Measurements from ENCODE around the gene TMEM181. TPM values are rescaled to one million over a fixed set of nuclear protein-coding genes. Genes with fewer than 3 reads are reported as not detected.

Gene TMEM181
- total and polyA plus RNA-seq, 2 experiments from 2014 or later: 20.0 to 46.9 TPM

DNA sequence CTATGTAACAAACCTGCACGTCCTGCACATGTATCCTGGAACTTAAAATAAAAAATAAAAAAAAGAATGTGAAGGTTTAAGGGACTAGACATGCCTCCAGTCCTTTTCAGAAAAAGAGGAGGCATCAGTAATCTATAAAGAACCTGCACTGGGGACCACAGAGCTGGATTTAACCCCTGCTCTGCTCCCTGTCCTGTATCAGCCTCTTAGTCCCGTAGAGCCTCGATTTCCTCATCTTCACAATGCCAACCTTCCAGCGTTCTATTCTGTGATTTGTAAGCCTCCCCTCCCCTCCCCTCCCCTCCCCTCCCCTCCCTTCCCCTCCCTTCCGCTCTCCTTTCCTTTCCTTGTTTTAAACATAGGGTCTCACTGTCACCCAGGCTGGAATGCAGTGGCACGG, 31.1 kb upstream of the TMEM181 start:
- Histone ChIP-seq H4K20me1 (ENCODE audit: insufficient read depth, poor library complexity, severe bottlenecking) (no peaks in the 10 kb centered on the region), H3K4me1 (ENCODE audit: insufficient read depth) (no peaks in the 10 kb centered on the region), H3K4me3 (no peak overlapping the region), H3K79me2 (no peaks in the 10 kb centered on the region), H3K9me2 (replicated peaks; ENCODE audit: insufficient read depth) (no peaks in the 10 kb centered on the region), H3K27me3 (no peaks in the 10 kb centered on the region), H3K27ac (no peak overlapping the region), H3K4me2 (no peak overlapping the region), H3K9me3 (ENCODE audit: low read depth) (no peaks in the 10 kb centered on the region), H3K36me3 (replicated peaks; ENCODE audit: insufficient read depth, low read depth) (no peaks in the 10 kb centered on the region), H2AFZ (no peak overlapping the region)
- no peak for DNase-seq (ENCODE audit: low spot score)
- 87% methylated on average over 5 of the region's 6 CpGs for WGBS (ENCODE audit: low lambda C conversion rate, missing lambda C conversion rate)
- TF ChIP-seq, protein P1, sequence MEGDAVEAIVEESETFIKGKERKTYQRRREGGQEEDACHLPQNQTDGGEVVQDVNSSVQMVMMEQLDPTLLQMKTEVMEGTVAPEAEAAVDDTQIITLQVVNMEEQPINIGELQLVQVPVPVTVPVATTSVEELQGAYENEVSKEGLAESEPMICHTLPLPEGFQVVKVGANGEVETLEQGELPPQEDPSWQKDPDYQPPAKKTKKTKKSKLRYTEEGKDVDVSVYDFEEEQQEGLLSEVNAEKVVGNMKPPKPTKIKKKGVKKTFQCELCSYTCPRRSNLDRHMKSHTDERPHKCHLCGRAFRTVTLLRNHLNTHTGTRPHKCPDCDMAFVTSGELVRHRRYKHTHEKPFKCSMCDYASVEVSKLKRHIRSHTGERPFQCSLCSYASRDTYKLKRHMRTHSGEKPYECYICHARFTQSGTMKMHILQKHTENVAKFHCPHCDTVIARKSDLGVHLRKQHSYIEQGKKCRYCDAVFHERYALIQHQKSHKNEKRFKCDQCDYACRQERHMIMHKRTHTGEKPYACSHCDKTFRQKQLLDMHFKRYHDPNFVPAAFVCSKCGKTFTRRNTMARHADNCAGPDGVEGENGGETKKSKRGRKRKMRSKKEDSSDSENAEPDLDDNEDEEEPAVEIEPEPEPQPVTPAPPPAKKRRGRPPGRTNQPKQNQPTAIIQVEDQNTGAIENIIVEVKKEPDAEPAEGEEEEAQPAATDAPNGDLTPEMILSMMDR (IDR thresholded peaks at IDR 0.05; ENCODE audit: poor library complexity): no peak
- TF ChIP-seq EZH2 (IDR thresholded peaks at IDR 0.05; ENCODE audit: borderline replicate concordance): no peak
- TF ChIP-seq EZH2phosphoT487 (IDR thresholded peaks at IDR 0.05; ENCODE audit: low read depth, severe bottlenecking, unreplicated experiment): no peak

DNA sequence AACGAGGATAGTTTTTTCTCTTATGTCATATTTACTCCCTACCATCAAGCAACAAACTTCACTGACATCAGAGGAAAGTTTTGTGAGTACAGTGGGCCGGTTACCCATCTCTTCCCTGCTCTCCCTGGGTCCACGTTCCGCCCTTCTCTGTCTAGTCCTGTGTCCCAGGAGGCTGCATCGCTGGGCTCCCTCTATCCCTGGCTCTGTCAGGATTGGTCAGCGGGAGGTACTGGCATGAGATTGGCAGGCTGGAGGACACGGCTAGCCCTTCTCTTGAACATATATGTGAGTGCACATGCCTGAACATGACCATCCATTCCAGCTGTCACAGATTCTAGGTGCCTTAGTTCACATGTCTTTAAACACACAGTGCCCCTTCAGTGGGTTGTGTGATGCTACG, 30.3 kb upstream of the TMEM181 start:
- WGBS (ENCODE audit: low lambda C conversion rate, missing lambda C conversion rate): 81% methylated on average over 8 of the region's 8 CpGs

DNA sequence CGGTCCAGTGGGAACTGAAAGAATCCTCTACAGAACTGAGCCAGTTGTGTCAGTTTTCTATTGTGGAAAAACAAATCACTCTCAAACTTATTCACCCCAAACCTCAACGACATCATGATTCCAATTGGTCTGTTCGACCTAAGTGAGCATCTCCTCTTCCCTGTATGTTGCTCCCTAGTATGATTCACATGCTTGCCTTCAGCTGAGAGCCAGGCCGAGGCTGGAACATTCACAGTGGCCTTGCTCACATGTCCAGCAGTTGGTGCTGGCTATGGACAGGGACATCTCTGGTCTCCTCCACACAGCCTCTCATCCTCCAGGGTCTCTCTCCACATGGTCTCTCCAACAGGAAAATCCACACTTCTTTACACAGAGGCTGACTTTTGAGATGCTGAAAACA, 28.3 kb upstream of the TMEM181 start:
- no peaks in the 10 kb centered on the region for H3K4me1 ChIP-seq (ENCODE audit: insufficient read depth)
- H3K79me2 ChIP-seq: no peaks in the 10 kb centered on the region
- H3K4me2 ChIP-seq: no peak overlapping the region
- no peak overlapping the region for H3K27ac ChIP-seq
- DNase-seq (ENCODE audit: low spot score): no peak
- no peaks in the 10 kb centered on the region for H3K27me3 ChIP-seq
- H4K20me1 ChIP-seq (ENCODE audit: insufficient read depth, poor library complexity, severe bottlenecking): no peaks in the 10 kb centered on the region
- H2AFZ ChIP-seq: no peak overlapping the region
- no peaks in the 10 kb centered on the region for H3K9me2 ChIP-seq (replicated peaks; ENCODE audit: insufficient read depth)
- 91% methylated on average over 4 of the region's 4 CpGs for WGBS (ENCODE audit: low lambda C conversion rate, missing lambda C conversion rate)
- no peaks in the 10 kb centered on the region for H3K9me3 ChIP-seq (ENCODE audit: low read depth)
- no peaks in the 10 kb centered on the region for H3K36me3 ChIP-seq (replicated peaks; ENCODE audit: insufficient read depth, low read depth)
- TF ChIP-seq EZH2phosphoT487 (IDR thresholded peaks at IDR 0.05; ENCODE audit: low read depth, severe bottlenecking, unreplicated experiment) (no peak), EZH2 (IDR thresholded peaks at IDR 0.05; ENCODE audit: borderline replicate concordance) (no peak)
- TF ChIP-seq, protein P1 (IDR thresholded peaks at IDR 0.05; ENCODE audit: poor library complexity): no peak
- H3K4me3 ChIP-seq: no peak overlapping the region

More for the DNA sequence above, 30.3 kb upstream of the TMEM181 start:
- TF ChIP-seq EZH2 (IDR thresholded peaks at IDR 0.05; ENCODE audit: borderline replicate concordance) (no peak), EZH2phosphoT487 (IDR thresholded peaks at IDR 0.05; ENCODE audit: low read depth, severe bottlenecking, unreplicated experiment) (no peak)
- TF ChIP-seq, protein P1 (IDR thresholded peaks at IDR 0.05; ENCODE audit: poor library complexity): no peak
- Histone ChIP-seq H3K9me3 (ENCODE audit: low read depth) (no peaks in the 10 kb centered on the region), H3K79me2 (no peaks in the 10 kb centered on the region), H3K4me3 (no peak overlapping the region), H2AFZ (no peak overlapping the region), H3K4me1 (ENCODE audit: insufficient read depth) (no peaks in the 10 kb centered on the region), H3K9me2 (replicated peaks; ENCODE audit: insufficient read depth) (no peaks in the 10 kb centered on the region), H3K36me3 (replicated peaks; ENCODE audit: insufficient read depth, low read depth) (no peaks in the 10 kb centered on the region), H3K27me3 (no peaks in the 10 kb centered on the region), H3K27ac (no peak overlapping the region), H4K20me1 (ENCODE audit: insufficient read depth, poor library complexity, severe bottlenecking) (no peaks in the 10 kb centered on the region), H3K4me2 (no peak overlapping the region)
- no peak for DNase-seq (ENCODE audit: low spot score)

DNA sequence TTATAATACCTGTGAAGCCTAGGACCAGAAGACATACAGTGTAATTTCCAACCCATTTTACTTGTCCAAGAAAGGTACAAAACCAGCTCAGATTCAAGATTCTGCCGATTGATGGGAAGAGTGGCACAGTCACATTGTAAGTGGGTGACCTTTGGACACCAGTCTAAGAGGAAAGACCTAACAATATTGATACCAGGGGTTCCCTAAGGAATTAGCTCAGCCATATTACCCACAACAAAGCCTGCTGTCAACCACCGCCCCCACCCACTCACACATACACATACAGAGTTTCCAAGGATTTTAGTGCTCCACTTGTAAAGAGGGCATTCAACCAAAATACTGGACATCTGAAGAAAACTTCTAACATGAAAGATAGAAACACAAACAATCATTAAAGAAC, 27.9 kb upstream of the TMEM181 start:
- H2AFZ ChIP-seq: no peak overlapping the region
- H3K4me2 ChIP-seq: no peak overlapping the region
- H3K4me3 ChIP-seq: no peak overlapping the region
- 88% methylated on average over 2 of the region's 2 CpGs for WGBS (ENCODE audit: low lambda C conversion rate, missing lambda C conversion rate)
- no peaks in the 10 kb centered on the region for H3K9me3 ChIP-seq (ENCODE audit: low read depth)
- no peaks in the 10 kb centered on the region for H3K36me3 ChIP-seq (replicated peaks; ENCODE audit: insufficient read depth, low read depth)
- no peaks in the 10 kb centered on the region for H3K4me1 ChIP-seq (ENCODE audit: insufficient read depth)
- H4K20me1 ChIP-seq (ENCODE audit: insufficient read depth, poor library complexity, severe bottlenecking): no peaks in the 10 kb centered on the region
- no peak for DNase-seq (ENCODE audit: low spot score)
- TF ChIP-seq, protein P1 (IDR thresholded peaks at IDR 0.05; ENCODE audit: poor library complexity): no peak
- TF ChIP-seq EZH2phosphoT487 (IDR thresholded peaks at IDR 0.05; ENCODE audit: low read depth, severe bottlenecking, unreplicated experiment): no peak
- no peak for TF ChIP-seq EZH2 (IDR thresholded peaks at IDR 0.05; ENCODE audit: borderline replicate concordance)
- no peaks in the 10 kb centered on the region for H3K79me2 ChIP-seq
- H3K27ac ChIP-seq: no peak overlapping the region
- H3K9me2 ChIP-seq (replicated peaks; ENCODE audit: insufficient read depth): no peaks in the 10 kb centered on the region
- H3K27me3 ChIP-seq: no peaks in the 10 kb centered on the region
